Activated CD8-positive, alpha-beta memory T cell treated with anti-CD3 and anti-CD28 coated beads for 1 hour (primary cell): ENCODE results near the gene GH1.
A peak's percentile ranks its signal among the peaks of the same experiment; 100 is the strongest.
"Not testable (repeated sequence)": the region's sequence is repeated elsewhere in the genome, so short reads cannot be mapped to it uniquely, and the experiment has no call there.

Source experiments
- DNase-seq, 2 donors: peaks; one replicate each; pipeline ENCODE4 v3.0.0-alpha.2; 2020; ENCODE audit warnings: low read depth in 1 of 2; ENCODE audit errors: extremely low read depth in 1 of 2

The GH1 gene

DNA sequence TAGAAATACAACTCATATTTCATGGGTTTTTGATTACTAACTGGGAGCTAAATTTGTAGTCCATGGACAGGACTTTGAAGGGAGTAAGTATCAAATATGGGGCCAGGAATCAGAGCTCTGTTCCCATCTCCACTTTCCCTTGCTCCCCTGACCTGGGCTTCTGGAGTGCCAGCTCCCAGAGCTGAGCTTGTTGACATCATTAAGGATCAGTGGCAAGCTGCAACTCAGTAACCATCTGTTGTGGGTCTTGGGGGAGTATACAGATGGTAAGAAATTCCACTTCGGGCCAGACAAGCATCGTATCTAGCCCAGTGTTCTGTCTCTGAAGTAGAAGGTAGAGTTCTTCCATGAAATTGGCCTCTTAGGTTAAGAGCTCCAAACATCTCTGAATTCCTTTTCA, 16.7 kb downstream of the GH1 start:
- not testable (repeated sequence) for DNase-seq

DNA sequence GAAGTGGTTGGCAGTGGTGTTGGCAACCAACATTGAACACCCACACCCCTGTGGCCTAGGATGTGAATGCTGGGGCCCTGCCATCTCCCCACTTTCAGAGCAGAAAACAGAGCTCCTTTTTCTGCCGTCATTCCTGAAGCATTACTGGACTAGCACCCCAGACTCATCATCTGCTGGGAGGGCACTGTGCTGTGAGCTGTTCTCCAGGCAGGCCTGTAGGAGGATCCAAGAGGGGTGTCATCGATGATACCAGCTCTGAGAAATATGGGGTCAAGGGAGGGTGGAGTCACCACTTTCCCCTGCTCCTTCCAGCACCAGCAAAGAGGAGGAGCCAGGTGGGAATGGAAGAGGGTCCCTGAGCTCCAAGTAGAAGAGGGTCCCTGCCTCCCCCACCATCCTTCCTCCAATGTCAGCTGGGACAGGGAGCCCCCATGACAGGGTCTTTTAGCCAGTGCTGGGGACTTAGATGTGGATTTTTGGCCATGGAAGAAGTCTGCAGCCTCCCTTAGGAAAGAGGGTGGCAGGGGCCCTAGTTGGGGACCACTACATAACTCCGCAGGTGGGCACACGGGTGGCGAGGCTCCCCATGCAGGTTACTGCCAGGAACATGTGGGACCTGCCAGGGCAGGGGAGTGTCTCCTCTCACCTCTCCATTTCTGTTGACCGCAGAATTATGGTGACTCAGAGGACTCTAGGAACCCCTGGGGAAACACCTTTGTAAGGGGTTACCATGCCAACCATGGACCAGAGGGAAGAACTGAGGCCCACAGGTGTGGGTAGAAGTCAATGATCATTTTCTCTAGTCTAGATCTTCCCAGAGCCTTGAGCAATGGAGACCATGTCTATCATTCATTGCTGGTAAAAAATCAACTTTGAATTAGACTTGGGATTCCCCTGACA, 19.5 kb downstream of the GH1 start:
- not testable (repeated sequence) for DNase-seq

DNA sequence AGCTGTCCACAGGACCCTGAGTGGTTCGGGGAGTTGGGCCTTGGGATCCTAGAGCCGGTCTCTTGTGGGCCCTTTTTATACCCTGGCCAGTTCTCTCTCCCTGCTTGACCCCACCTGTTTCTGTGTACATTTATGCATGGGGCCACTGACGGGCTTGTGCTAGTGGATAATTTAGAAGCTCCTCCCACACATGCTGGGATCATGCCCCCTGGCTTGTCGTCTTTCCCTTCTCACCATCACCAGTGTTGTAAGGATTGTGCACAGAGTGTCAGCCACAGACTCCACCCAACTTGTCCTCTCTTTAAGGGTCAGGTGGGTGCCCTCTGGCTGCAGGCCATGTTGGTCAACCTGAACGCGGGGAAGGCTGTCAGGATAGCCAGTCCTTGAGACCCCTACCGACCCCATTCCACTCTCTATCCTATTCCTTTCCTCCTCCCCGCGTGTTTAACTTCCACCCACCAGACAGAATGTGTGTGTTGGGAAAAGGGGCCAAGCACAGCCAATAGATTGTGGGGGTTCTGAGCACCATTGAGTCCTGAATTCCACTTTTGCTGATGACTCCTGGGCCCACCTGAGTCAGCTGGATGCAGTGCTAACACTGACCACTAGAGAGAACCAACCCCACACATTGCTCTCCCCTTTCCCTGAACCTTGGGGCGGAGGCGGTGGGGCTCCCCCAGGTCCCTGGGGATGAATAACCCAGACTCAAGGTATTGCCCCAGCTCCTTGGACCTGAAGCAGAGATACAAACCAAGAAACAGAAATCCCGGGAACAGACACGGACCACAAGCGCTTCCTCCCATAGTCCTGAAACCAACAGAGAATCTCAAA, 21.9 kb downstream of the GH1 start, which contains the start of gene CSH1:
Gene CSH1, minus strand, starts transcription at position 51 of the 831 bp plus-strand sequence. CDS start 63 bp downstream, outside the sequence.
- not testable (repeated sequence) for DNase-seq

DNA sequence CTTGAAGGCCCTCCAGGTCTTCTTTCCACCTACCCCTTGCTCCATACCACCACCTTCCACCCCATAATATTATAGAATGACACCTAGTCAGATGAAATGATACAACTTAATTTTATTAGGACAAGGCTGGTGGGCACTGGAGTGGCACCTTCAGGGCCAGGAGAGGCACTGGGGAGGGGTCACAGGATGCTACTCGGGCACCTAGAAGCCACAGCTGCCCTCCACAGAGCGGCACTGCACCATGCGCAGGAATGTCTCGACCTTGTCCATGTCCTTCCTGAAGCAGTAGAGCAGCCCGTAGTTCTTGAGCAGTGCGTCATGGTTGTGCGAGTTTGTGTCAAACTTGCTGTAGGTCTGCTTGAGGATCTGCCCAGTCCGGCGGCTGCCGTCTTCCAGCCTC, 23.8 kb downstream of the GH1 start:
- not testable (repeated sequence) for DNase-seq

DNA sequence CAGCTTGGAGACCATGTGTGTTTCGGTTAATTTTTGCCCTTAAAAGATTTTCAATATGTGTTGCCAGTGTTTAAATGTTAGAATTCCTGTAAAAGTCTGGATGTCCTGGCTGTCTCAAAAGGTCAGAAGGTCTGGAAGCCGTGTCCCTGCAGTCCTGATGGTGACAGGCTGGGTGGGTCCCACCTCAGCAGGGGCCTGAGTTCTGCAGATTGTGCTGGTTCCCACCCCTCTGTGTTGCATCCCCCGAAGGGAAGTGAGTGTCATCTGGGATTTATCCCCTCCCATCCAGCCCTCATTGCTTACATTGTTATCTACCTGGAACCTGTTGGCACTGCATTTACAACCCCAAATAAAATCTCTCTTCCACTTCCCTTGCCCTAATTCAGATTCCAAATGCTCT, 24.6 kb downstream of the GH1 start:
- DNase-seq = not testable (repeated sequence)

DNA sequence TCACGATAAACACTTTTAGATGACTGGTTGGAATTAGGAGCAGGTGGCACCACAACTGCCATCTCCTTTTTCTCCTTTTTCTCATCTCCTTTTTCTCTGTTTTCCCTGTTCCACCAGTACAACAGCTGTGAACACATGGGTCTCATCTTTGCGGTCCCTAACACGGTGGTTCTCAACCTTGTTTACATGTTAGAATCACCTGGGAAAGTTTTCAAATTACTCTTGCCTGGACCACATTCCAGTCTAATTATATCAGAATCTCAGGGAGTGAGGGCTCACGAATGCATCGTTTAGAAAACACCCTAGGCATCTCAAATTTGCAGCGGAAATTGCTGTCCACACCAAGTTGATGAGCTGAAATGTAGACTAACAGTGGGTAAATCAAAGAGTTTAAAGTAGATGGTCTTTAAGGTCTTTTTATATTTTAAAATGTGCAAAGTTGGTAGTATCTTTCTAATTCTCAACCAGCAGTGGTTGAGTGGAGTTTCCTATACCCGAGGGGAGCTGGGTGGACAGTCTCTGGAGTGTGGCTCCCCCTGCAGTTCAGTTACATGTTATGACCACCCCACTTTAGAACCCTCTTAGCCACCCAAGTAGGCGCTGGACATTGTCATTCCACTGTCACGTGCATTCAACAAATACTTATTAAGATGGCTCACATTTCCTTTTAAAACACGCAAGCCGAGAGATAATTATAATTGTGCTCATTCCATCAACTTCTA, 26.2 kb downstream of the GH1 start:
- DNase-seq = not testable (repeated sequence)

DNA sequence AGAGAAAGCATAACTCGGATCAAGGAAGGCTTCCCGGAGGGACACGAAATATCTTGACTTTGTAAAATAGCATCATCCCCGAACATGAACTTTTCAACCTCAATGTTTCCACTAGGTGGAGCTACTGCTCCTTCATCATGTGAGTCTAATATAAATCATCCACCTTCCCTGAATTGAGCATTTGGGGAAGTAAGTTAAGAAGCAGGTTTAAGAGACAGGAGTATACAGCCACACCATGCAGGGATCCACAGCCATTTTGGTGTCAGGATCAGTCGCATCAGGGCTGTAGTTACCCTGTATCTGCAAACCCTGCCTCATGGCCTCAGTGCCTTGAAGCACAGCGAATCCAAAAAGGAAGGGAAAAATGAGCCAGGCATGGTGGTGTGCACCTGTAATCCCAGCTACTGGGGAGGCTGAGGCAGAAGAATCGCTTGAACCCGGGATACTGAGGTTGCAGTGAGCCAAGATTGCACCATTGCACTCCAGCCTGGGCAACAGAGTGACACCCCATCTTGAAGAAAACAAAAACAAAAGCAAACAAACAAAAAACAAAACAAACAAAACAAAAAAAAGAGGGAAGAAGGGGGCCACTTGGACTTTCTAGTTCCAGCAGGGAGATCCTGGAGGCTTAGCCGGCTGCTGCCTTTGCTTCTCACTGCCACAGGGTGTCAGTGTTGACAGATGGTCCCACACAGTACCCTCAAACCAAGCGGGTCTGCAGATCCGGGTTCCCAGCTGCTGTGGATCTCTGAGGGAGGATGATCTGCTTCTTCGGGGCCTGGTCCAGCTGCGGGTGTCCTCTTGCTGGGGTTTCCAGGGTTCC, 29.4 kb downstream of the GH1 start:
- DNase-seq = not testable (repeated sequence)

DNA sequence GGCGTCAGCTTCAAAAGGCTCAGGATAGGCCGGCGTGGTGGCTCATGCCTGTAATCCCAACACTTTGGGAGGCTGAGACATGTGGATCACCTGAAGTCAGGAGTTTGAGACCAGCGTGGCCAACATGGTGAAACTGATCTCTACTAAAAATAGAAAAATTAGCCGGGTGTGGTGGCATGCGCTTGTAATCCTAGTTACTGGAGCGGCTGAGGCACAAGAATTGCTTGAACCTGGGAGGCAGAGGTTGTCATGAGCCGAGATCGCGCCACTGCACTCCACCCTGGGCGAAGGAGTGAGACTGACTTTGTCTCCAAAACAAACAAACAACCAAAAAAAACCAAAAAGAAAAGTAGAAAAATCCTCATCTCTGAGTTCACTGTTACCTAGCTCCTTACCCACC, 33.5 kb downstream of the GH1 start:
- not testable (repeated sequence) for DNase-seq

DNA sequence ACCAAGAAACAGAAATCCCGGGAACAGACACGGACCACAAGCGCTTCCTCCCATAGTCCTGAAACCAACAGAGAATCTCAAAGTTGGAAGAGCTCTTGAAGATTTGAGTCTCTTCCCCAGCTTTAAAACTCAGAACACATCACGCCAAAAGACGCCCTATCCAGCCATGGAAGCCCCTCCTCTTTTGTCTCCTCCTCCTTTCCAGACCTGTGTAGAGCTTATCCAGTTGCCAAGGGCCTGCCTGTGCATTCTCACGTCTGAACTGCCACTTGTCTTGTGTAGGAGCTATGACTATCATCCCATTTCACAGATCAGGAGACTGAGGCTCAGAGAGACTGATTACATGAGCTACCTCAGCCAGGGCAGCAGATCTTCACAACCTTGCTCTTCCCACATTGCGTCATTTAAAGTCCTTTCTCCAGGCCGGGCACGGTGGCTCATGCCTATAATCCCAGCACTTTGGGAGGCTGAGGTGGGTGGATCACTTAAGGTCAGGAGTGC, 36.0 kb downstream of the GH1 start:
- not testable (repeated sequence) for DNase-seq

DNA sequence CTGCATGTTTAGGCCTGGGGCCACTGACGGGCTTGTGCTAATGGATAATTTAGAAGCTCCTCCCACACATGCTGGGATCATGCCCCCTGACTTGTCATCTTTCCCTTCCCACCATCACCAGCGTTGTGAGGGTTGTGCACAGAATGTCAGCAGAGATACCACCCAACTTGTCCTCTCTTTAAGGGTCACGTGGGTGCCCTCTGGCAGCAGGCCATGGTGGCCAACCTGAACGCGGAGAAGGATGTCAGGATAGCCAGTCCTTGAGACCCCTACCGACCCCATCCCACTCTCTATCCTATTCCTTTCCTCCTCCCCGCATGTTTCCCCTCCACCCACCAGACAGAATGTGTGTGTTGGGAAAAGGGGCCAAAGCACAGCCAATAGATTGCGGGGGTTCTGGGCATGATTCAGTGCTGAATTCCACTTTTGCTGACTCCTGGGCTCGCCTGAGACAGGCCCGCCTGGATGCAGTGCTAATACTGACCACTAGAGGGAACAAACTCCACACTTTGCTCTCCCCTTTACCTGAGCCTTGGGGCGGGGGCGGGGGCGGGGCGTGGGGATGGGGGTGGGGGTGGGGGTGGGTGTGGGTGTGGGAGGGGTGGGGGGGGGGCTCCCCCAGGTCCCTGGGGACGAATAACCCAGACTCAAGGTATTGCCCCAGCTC, 36.6 kb downstream of the GH1 start, which contains the start of gene GH2:
Gene GH2, minus strand, starts transcription at position 10 of the 667 bp plus-strand sequence. CDS start 143 bp downstream, outside the sequence.
- DNase-seq = peak in 1 of 2 donors; percentile 28

DNA sequence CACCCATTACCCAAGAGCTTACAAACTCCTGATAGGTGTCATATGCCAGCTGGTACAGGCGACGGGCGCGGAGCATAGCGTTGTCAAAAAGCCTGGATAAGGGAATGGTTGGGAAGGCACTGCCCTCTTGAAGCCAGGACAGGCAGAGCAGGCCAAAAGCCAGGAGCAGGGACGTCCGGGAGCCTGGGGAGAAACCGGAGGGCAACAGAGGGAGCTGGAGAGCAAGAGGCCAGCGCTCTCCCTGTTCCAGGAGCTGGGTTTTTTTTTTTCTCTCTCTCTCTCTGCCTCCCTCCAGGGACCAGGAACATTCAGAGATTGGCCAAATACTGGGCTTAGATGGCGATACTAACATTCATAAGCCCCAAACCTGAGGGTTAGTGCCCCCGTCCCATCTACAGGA, 37.3 kb downstream of the GH1 start:
- DNase-seq = not testable (repeated sequence)

DNA sequence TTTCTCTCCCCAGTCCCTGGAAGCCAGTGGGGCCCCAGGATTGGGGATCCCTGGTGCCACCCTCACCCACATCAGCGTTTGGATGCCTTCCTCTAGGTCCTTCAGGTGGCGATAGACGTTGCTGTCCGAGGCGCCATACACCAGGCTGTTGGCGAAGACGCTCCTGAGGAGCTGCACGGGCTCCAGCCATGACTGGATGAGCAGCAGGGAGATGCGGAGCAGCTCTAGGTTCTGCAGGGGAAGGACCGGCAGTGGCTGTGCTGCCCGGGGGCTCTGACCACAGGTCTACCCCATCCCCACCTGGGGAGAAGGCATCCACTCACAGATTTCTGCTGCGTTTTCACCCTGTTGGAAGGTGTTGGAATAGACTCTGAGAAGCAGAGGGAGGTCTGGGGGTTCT, 37.9 kb downstream of the GH1 start:
- DNase-seq = no peak

DNA sequence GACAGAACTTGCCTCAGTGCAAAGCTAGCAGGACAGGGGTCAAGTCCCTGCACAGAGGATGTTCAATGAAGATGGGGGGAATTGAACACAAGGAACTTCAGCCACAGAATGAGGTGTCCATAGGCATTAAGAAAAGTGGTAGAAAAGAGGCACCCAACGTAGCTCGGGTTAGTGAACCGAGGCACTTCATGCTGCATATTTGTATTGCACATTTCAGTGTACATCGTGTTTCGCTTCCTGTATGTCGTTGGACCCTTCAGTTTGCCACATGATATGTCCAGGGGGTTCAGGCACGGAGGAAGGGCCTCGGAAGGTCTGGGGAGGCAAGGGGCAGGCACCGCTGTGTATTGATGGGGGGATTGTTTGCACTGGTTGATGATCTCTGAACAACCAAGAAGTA, 40.2 kb downstream of the GH1 start:
- DNase-seq = not testable (repeated sequence)

DNA sequence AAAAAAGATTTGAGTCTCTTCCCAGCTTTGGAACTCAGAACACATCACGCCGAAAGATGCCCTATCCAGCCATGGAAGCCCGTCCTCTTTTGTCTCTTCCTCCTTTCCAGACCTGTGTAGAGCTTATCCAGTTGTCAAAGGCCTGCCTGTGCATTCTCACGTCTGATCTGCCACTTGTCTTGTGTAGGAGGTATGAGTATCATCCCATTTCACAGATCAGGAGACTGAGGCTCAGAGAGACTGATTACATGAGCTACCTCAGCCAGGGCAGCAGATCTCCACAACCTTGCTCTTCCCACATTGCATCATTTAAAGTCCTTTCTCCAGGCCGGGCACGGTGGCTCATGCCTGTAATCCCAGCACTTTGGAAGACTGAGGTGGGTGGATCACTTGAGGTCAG, 43.9 kb downstream of the GH1 start:
- not testable (repeated sequence) for DNase-seq

DNA sequence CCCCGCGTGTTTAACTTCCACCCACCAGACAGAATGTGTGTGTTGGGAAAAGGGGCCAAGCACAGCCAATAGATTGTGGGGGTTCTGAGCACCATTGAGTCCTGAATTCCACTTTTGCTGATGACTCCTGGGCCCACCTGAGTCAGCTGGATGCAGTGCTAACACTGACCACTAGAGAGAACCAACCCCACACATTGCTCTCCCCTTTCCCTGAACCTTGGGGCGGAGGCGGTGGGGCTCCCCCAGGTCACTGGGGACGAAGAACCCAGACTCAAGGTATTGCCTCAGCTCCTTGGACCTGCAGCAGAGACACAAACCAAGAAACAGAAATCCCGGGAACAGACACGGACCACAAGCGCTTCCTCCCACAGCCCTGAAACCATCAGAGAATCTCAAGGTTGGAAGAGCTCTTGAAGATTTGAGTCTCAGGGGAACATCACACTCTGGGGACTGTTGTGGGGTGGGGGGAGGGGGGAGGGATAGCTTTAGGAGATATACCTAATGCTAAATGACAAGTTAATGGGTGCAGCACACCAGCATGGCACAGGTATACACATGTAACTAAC, 44.5 kb downstream of the GH1 start:
- DNase-seq = not testable (repeated sequence)

DNA sequence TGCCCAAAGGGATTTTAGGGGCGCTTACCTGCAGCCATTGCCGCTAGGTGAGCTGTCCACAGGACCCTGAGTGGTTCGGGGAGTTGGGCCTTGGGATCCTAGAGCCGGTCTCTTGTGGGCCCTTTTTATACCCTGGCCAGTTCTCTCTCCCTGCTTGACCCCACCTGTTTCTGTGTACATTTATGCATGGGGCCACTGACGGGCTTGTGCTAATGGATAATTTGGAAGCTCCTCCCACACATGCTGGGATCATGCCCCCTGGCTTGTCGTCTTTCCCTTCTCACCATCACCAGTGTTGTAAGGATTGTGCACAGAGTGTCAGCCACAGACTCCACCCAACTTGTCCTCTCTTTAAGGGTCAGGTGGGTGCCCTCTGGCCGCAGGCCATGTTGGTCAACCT, 45.1 kb downstream of the GH1 start, which contains the start of gene CSH2:
Gene CSH2, minus strand, starts transcription at position 101 of the 400 bp plus-strand sequence. Its CDS starts 63 bp downstream, at position 38.
- not testable (repeated sequence) for DNase-seq

DNA sequence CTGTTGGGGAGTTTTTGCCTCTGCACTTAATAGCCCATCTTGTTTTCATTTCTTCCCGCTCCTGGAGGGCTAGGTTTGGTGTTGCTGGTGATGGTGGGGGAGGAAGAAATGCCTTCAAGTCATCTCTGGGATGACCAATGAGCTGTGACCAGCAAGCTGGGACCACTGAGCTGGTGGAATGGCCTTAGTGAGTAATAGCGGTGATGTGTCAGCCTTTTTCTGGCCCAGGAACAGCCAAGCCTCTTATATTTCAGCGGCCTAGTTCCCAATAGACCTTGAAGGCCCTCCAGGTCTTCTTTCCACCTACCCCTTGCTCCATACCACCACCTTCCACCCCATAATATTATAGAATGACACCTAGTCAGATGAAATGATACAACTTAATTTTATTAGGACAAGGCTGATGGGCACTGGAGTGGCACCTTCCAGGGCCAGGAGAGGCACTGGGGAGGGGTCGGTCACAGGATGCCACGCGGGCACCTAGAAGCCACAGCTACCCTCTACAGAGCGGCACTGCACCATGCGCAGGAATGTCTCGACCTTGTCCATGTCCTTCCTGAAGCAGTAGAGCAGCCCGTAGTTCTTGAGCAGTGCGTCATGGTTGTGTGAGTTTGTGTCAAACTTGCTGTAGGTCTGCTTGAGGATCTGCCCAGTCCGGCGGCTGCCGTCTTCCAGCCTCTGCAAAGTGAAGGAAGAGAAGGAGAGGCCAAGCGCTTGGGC, 46.8 kb downstream of the GH1 start:
- DNase-seq = not testable (repeated sequence)

DNA sequence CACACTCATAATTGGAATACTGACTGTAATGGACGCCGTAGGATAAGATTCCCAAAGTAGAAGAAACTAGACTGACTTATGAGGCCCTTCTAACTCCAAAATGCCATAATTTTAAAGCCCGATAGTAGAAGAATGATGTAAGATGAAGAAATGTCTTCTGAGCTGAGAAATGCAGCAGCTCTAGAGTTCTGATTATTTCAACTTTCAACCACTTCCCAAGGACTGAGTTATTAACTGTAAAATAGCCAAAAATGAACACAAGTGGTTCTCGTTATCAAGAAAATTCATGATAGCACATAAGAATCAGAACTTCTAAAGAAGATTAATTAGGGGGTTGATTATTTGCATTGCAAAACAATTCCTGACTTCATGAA, 48.4 kb downstream of the GH1 start:
- DNase-seq = not testable (repeated sequence)
